A673 (cell line): ENCODE measurements around the gene GNPTAB. TPM values are rescaled to one million over a fixed set of nuclear protein-coding genes. Genes with fewer than 3 reads are reported as not detected.

Source experiments
- BruUV-seq: library from RNA; stranded (reverse); fragments of 400-500 nt; replicated peaks from 2 replicates; lab custom pipeline; 2021; lab: Mats Ljungman, UMichigan
- CTCF ChIA-PET: fragments of 300-600 bp; sonication (Branson Sonifier 250); formaldehyde crosslinking; loops from one replicate; lab custom pipeline; 2022; ENCODE audit warnings: antibody characterized with exemption; lab: Charles Lee
- POLR2A ChIA-PET: fragments of 300-600 bp; sonication (Branson Sonifier 250); formaldehyde crosslinking; loops from one replicate; lab custom pipeline; 2022; ENCODE audit warnings: antibody characterized with exemption; ENCODE audit not compliant: low non-redundant PET; lab: Charles Lee
- DNase-seq: peaks from one replicate; pipeline ENCODE4 v3.0.0-alpha.2; 2015; ENCODE audit warnings: low spot score
- H3K27ac ChIP-seq: fragments of 200-600 bp; sonication (generic); 2 replicates; pipeline ENCODE4 v1.5.1; 2016; ENCODE audit warnings: mixed run types, low read depth, mild to moderate bottlenecking, mixed read lengths, antibody characterized with exemption, low read length; ENCODE audit not compliant: poor library complexity, severe bottlenecking
- H3K27me3 ChIP-seq: fragments of 200-600 bp; sonication (generic); replicated peaks from 2 replicates; pipeline ENCODE4 v1.6.1; 2017; ENCODE audit warnings: mixed run types, low read depth, mild to moderate bottlenecking, mixed read lengths, antibody characterized with exemption, low read length; ENCODE audit not compliant: insufficient read depth, poor library complexity
- H3K36me3 ChIP-seq: fragments of 200-600 bp; sonication (generic); 2 replicates; pipeline ENCODE4 v1.6.1; 2016; ENCODE audit warnings: mixed run types, mild to moderate bottlenecking, mixed read lengths, antibody characterized with exemption, low read length; ENCODE audit not compliant: insufficient read depth, poor library complexity, severe bottlenecking
- H3K4me1 ChIP-seq: fragments of 200-600 bp; sonication (generic); 2 replicates; pipeline ENCODE4 v1.6.1; 2017; ENCODE audit warnings: mixed run types, mild to moderate bottlenecking, mixed read lengths, antibody characterized with exemption, low read length; ENCODE audit not compliant: insufficient read depth, poor library complexity, severe bottlenecking
- H3K4me3 ChIP-seq: fragments of 200-600 bp; sonication (generic); 2 replicates; pipeline ENCODE4 v1.5.1; 2016; ENCODE audit warnings: low read depth, mixed run types, mild to moderate bottlenecking, mixed read lengths, low read length; ENCODE audit not compliant: poor library complexity, severe bottlenecking
- H3K9me3 ChIP-seq: fragments of 200-600 bp; sonication (generic); 2 replicates; pipeline ENCODE4 v1.6.1; 2016; ENCODE audit warnings: mixed run types, low read depth, mild to moderate bottlenecking, mixed read lengths, antibody characterized with exemption, low read length; ENCODE audit not compliant: poor library complexity, severe bottlenecking
- CTCF ChIP-seq: fragments of 300-800, 200-600 bp; sonication (generic); conservative IDR thresholded peaks from 2 replicates; pipeline ENCODE4 v1.5.1; 2017; ENCODE audit warnings: low read depth, mild to moderate bottlenecking, antibody characterized with exemption, low read length, moderate library complexity, mixed read lengths
- EZH2 ChIP-seq: fragments of 200-600 bp; sonication (generic); IDR thresholded peaks from 2 replicates; pipeline ENCODE4 v1.6.1; 2017; ENCODE audit warnings: borderline replicate concordance, low read depth, mild to moderate bottlenecking, mixed read lengths, antibody characterized with exemption, low read length; ENCODE audit not compliant: poor library complexity, severe bottlenecking
- intact Hi-C: fragments of 100-400 bp; cut with micrococcal nuclease; formaldehyde crosslinking; loops from one replicate; pipeline ENCODE4 v1.10.0; 2022; ENCODE audit not compliant: unreplicated experiment
- total RNA-seq: library from RNA; stranded (reverse); gene quantifications from 2 replicates; pipeline ENCODE4 v1.2.3, GENCODE V29; 2021

Gene GNPTAB
- total RNA-seq, 1 experiment from 2014 or later: 19.9 TPM

GRCh38 chr12:101714877-101715444 lies 115.8 kb downstream of the GNPTAB start:
- Histone ChIP-seq H3K4me3 (no peak overlapping the region), H3K27me3 (no peaks in the 10 kb centered on the region), H3K9me3 (no peaks in the 10 kb centered on the region), H3K4me1 (no peaks in the 10 kb centered on the region), H3K36me3 (no peaks in the 10 kb centered on the region), H3K27ac (no peak overlapping the region)
- ChIA-PET CTCF (no interaction called here), POLR2A (no interaction called here)
- no peak for DNase-seq
- BruUV-seq: no TSS peak
- intact Hi-C loops: no loop called here
- no peak for TF ChIP-seq CTCF
- TF ChIP-seq EZH2: no peak

DNA sequence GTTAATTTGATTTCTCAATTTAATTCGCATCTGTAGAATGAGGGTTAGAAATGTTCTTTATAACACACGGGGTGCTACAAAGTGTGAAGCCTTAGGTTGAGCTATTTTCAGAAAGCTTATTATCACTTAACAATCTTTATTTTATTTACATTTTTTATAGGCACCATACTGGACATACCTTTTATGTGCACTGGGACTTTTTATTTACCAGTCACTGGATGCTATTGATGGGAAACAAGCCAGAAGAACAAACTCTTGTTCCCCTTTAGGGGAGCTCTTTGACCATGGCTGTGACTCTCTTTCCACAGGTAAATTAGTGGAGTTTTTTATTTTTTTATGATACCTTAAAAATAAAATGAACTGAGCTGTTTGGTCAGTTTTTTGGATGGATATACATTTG lies 116.8 kb downstream of the GNPTAB start:
- Histone ChIP-seq H3K36me3 (no peaks in the 10 kb centered on the region), H3K9me3 (no peaks in the 10 kb centered on the region), H3K27me3 (no peaks in the 10 kb centered on the region), H3K4me1 (no peaks in the 10 kb centered on the region), H3K4me3 (no peak overlapping the region), H3K27ac (no peak overlapping the region)
- POLR2A ChIA-PET: no interaction called here
- DNase-seq: no peak
- no TSS peak for BruUV-seq
- CTCF ChIA-PET: no interaction called here
- TF ChIP-seq CTCF: no peak
- no peak for TF ChIP-seq EZH2
- intact Hi-C loops: no loop called here

DNA sequence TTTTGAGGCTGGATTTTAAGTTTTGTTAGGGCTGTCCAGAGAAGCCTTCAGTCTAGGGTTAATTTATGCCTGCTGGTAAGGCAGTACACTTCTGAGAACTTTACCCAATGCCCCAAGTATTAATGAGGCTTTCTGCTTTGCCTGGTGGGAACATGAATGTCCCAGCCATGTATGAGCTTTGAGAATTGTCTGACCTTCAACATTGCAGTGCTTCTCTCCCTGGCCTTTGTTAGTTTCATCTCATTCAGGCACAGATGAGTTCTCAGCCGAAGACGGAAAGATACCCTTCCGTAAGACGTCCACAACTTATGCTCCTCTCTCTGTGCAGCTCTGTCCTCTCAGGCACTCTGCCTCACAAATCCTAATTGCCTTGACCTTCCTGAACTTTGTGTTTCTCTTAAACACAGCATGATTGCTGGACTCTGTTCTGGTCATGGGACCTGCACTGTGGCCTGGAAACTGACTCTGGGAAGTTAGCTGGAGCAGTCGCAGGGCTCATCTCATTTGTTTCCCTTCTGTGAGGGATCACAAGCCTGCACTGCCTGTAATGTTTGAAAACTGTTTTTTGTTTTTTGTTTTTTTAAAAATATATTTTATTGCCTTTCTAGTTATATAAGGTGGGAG lies 117.6 kb downstream of the GNPTAB start:
- no peak overlapping the region for H3K27ac ChIP-seq
- H3K27me3 ChIP-seq: no peaks in the 10 kb centered on the region
- no peak for TF ChIP-seq CTCF
- TF ChIP-seq EZH2: no peak
- no TSS peak for BruUV-seq
- H3K36me3 ChIP-seq: no peaks in the 10 kb centered on the region
- no peaks in the 10 kb centered on the region for H3K9me3 ChIP-seq
- no peak overlapping the region for H3K4me3 ChIP-seq
- ChIA-PET POLR2A (no interaction called here), CTCF (no interaction called here)
- intact Hi-C loops: no loop called here
- DNase-seq: no peak
- no peaks in the 10 kb centered on the region for H3K4me1 ChIP-seq
